Epithelial cell of proximal tubule (primary cell): ENCODE results near the gene HOXD9. TPM values are rescaled to one million over a fixed set of nuclear protein-coding genes. Genes with fewer than 3 reads are reported as not detected.

ENCODE experiments used
- DNase-seq: peaks from one replicate; pipeline ENCODE4 v3.0.0-alpha.2; 2011; ENCODE audit warnings: low read depth
- H3K4me3 ChIP-seq: 2 replicates; pipeline ENCODE4 v1.5.1; 2011; ENCODE audit warnings: low read depth, mild to moderate bottlenecking, low read length
- CTCF ChIP-seq: conservative IDR thresholded peaks from 2 replicates; pipeline ENCODE4 v1.5.1; 2012; ENCODE audit warnings: low read depth, mild to moderate bottlenecking, low read length
- total RNA-seq: library from RNA; depleted of rRNA; stranded (reverse); fragments of >200 nt; gene quantifications from 2 replicates; pipeline ENCODE4 v1.2.3, GENCODE V29; 2015

Gene HOXD9
- total RNA-seq, 1 donor from 2014 or later: 11.5 TPM

GRCh38 chr2:176100547-176101140 is 21.9 kb upstream of the HOXD9 start:
- TF ChIP-seq CTCF: no peak
- no peak for DNase-seq
- no peak overlapping the region for H3K4me3 ChIP-seq

GRCh38 chr2:176101216-176101830 is 21.2 kb upstream of the HOXD9 start:
- no peak for DNase-seq
- no peak for TF ChIP-seq CTCF
- no peak overlapping the region for H3K4me3 ChIP-seq

- TF ChIP-seq CTCF: no peak
- no peak overlapping the region for H3K4me3 ChIP-seq
These were observed 20.7 kb upstream of the HOXD9 start for GRCh38 chr2:176101842-176102241.

DNA sequence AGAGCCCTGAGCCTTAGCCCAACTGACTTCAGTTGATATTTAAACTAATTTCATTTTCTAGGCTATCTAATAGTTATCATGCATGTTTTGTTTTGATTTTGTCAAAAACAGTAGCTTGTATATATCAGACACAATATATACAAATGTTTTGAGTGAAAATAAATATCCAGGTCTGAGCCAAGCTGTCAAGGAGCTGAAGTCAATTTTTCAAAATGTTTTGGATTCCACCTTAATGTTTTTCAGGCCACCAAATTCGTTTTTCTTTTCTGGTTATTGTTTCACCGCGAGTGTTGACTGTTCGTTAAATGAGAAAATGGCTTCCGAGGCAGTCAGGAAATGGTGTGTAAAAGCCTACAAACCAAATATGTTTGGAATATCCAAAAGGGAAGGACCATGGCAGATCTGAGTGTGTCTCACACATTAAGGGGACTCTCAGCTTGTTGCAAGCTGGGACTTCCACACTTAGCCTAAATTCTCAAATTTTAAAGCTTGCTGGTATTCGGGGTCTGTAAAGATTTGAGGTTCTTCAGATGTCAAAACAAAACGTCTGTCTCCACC is 20.1 kb upstream of the HOXD9 start:
- TF ChIP-seq CTCF: no peak
- DNase-seq: no peak
- no peak overlapping the region for H3K4me3 ChIP-seq

More at GRCh38 chr2:176101842-176102241, 20.7 kb upstream of the HOXD9 start:
- no peak for DNase-seq

DNA sequence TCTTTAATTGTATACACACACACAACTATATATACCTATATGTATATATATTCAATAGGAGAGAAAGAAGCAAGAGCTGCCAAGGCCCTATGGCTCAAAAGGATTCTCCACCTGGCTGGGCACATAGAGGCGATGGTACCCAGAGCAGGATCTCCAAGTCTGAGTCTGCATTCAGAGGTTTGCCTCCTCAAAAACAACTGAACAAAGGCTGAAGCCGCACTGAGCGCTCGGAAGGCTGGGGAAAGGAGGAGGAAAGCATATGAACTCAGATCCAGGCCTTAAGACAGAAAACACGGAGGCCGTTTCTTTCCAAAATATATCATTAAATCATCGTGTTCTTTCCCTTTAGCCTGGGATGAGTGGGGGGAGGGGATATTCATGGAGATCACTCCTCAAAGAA is 19.3 kb upstream of the HOXD9 start:
- no peak for DNase-seq
- H3K4me3 ChIP-seq: no peak overlapping the region
- no peak for TF ChIP-seq CTCF

GRCh38 chr2:176103742-176104315 is 18.7 kb upstream of the HOXD9 start:
- H3K4me3 ChIP-seq: peak overlapping the region; percentile 49
- no peak for DNase-seq

More at GRCh38 chr2:176103742-176104315, 18.7 kb upstream of the HOXD9 start:
- no peak for TF ChIP-seq CTCF
